Posterior vena cava (tissue), 2 donors: ENCODE measurements around the gene SYCN. TPM values are rescaled to one million over a fixed set of nuclear protein-coding genes. Genes with fewer than 3 reads are reported as not detected.
"Not testable (repeated sequence)": the region's sequence is repeated elsewhere in the genome, so short reads cannot be mapped to it uniquely, and the experiment has no call there.

Experiments used
- DNase-seq: peaks from one replicate; pipeline ENCODE4 v3.0.0-alpha.2; 2020; ENCODE audit warnings: low spot score
- intact Hi-C, 2 donors: fragments of 100-400 bp; cut with DNase I; formaldehyde crosslinking; loops; one replicate each; pipeline versions ENCODE4 v1.14.1 to v1.14.2; 2022 to 2023
- long read RNA-seq, 2 donors: library from polyadenylated mRNA; unstranded; transcript quantifications; one replicate each; pipeline ENCODE4 v2.0.0, GENCODE V29; 2020 to 2021
- total RNA-seq, 2 donors: library from RNA; stranded (reverse); fragmentation: NEBNext Ultra II Directional; extraction: Animal tissue kit (Norgen Biotek cat#: 25700); gene quantifications; one replicate each; pipeline ENCODE4 v1.2.1, GENCODE V29; 2021
- donor health status: DM: yes; HTN: yes; CAD: no.
- donor health status: DM: yes; HTN: yes; CAD: no.

Gene SYCN
- total RNA-seq: not detected
- long read RNA-seq, donor 1: 0 reads
- long read RNA-seq, donor 2: 0 reads

GRCh38 chr19:39203372-39204341 is at the start of gene SYCN:
SYCN (minus strand) TSS chr19:39204263; CDS start chr19:39204254, 9 bp downstream.
- intact Hi-C loops: no loop called here

GRCh38 chr19:39253374-39254149 is 49.5 kb upstream of the SYCN start:
- intact Hi-C loops: no loop called here
- DNase-seq: no peak

More at GRCh38 chr19:39203372-39204341, at the start of gene SYCN:
- DNase-seq: no peak

- intact Hi-C loops: no loop called here
- no peak for DNase-seq
These were observed 48.4 kb upstream of the SYCN start for GRCh38 chr19:39252458-39252857.

- intact Hi-C loops: no loop called here
- no peak for DNase-seq
These were observed 47.8 kb upstream of the SYCN start for GRCh38 chr19:39251846-39252245.

GRCh38 chr19:39251081-39251480 is 47.0 kb upstream of the SYCN start:
- intact Hi-C loops: no loop called here
- no peak for DNase-seq

GRCh38 chr19:39248806-39249205 is 44.7 kb upstream of the SYCN start, which contains the start of gene IFNL4:
IFNL4 (minus strand) TSS chr19:39248856.
- intact Hi-C loops: no loop called here
- no peak for DNase-seq

- DNase-seq: no peak
- intact Hi-C loops: no loop called here
These were observed 43.9 kb upstream of the SYCN start for GRCh38 chr19:39247701-39248664.

- intact Hi-C loops: no loop called here
- no peak for DNase-seq
These were observed 43.0 kb upstream of the SYCN start for GRCh38 chr19:39246951-39247669.

GRCh38 chr19:39245166-39245565 is 41.1 kb upstream of the SYCN start:
- DNase-seq, intact Hi-C loops: not testable (repeated sequence)

GRCh38 chr19:39244410-39245100 is 40.5 kb upstream of the SYCN start, which contains the start of gene IFNL3:
IFNL3 (minus strand) TSS chr19:39245006; CDS start chr19:39244967, 39 bp downstream.
- DNase-seq, intact Hi-C loops: not testable (repeated sequence)

GRCh38 chr19:39243741-39244140 is 39.7 kb upstream of the SYCN start:
- DNase-seq, intact Hi-C loops: not testable (repeated sequence)

GRCh38 chr19:39240421-39240820 is 36.4 kb upstream of the SYCN start:
- no peak for DNase-seq
- intact Hi-C loops: no loop called here

GRCh38 chr19:39238944-39239343 is 34.9 kb upstream of the SYCN start:
- no peak for DNase-seq
- intact Hi-C loops: no loop called here

GRCh38 chr19:39238209-39238608 is 34.1 kb upstream of the SYCN start:
- intact Hi-C loops: no loop called here
- DNase-seq: no peak

- intact Hi-C loops: no loop called here
- no peak for DNase-seq
These were observed 33.4 kb upstream of the SYCN start for GRCh38 chr19:39237200-39238184.

GRCh38 chr19:39236527-39236926 is 32.5 kb upstream of the SYCN start:
- DNase-seq: no peak
- intact Hi-C loops: no loop called here
